ENCODE data around the gene LRRC75B. TPM values are rescaled to one million over a fixed set of nuclear protein-coding genes. Genes with fewer than 3 reads are reported as not detected.

LRRC75B gene
- total RNA-seq, 1 experiment from 2014 or later: 3.6 TPM

- Histone ChIP-seq H3K36me3 (ENCODE audit: insufficient read depth, low read length) (no peaks in the 10 kb centered on the region), H3K4me2 (ENCODE audit: low read depth, low read length, poor library complexity, severe bottlenecking) (no peak overlapping the region), H3K9me2 (replicated peaks; ENCODE audit: insufficient read depth, low read length) (no peaks in the 10 kb centered on the region), H3K27ac (ENCODE audit: low read length) (no peak overlapping the region), H3K79me2 (ENCODE audit: low read length) (no peaks in the 10 kb centered on the region), H3K4me3 (ENCODE audit: low read length) (no peak overlapping the region), H2AFZ (ENCODE audit: low read length) (no peak overlapping the region), H3K9me3 (ENCODE audit: low read length) (no peaks in the 10 kb centered on the region), H3K27me3 (ENCODE audit: low read length) (no peaks in the 10 kb centered on the region), H3K9ac (ENCODE audit: low read length) (no peak overlapping the region), H4K20me1 (ENCODE audit: insufficient read depth, low read depth, low read length) (no peaks in the 10 kb centered on the region), H3K4me1 (ENCODE audit: low read length) (no peaks in the 10 kb centered on the region)
- DNase-seq: no peak
Observed at GRCh38 chr22:24585461-24585860, 7.4 kb downstream of the LRRC75B start.

DNA sequence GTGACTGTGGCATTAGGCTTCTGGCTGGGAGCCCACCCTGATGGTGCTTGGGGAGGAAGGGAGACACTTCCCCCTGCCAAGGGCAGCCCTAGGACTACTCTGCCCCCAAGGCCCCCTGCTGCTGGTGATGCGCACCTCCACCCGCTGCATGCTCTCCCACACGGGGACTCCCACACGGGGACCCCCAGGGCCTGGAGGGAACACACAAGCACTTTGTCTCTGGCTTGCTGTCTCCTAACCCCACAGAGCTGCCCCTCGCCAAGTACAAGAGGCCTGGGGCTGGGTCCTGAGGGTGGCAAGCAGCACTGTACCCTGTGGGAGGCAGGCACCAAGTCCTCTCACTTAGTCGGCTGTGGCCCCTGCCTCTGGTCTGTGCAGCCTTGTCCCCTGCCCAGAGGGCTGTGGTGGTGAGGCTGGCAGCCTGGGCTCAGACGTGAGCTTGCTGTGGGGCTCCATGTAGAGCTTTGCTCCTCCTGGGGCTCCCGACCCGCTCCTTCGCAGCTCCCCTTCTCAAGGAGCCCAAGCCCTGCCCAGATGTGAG is 7.9 kb downstream of the LRRC75B start:
- Histone ChIP-seq H3K27me3 (ENCODE audit: low read length) (no peaks in the 10 kb centered on the region), H3K4me3 (ENCODE audit: low read length) (no peak overlapping the region), H4K20me1 (ENCODE audit: insufficient read depth, low read depth, low read length) (no peaks in the 10 kb centered on the region), H3K36me3 (ENCODE audit: insufficient read depth, low read length) (no peaks in the 10 kb centered on the region), H3K27ac (ENCODE audit: low read length) (no peak overlapping the region), H3K9ac (ENCODE audit: low read length) (no peak overlapping the region), H2AFZ (ENCODE audit: low read length) (no peak overlapping the region), H3K4me2 (ENCODE audit: low read depth, low read length, poor library complexity, severe bottlenecking) (no peak overlapping the region), H3K79me2 (ENCODE audit: low read length) (no peaks in the 10 kb centered on the region), H3K9me3 (ENCODE audit: low read length) (no peaks in the 10 kb centered on the region), H3K9me2 (replicated peaks; ENCODE audit: insufficient read depth, low read length) (no peaks in the 10 kb centered on the region), H3K4me1 (ENCODE audit: low read length) (no peaks in the 10 kb centered on the region)
- no peak for DNase-seq

- Histone ChIP-seq H2AFZ (ENCODE audit: low read length) (no peak overlapping the region), H3K9ac (ENCODE audit: low read length) (no peak overlapping the region), H3K4me3 (ENCODE audit: low read length) (no peak overlapping the region), H3K4me2 (ENCODE audit: low read depth, low read length, poor library complexity, severe bottlenecking) (no peak overlapping the region), H4K20me1 (ENCODE audit: insufficient read depth, low read depth, low read length) (no peaks in the 10 kb centered on the region), H3K27me3 (ENCODE audit: low read length) (no peaks in the 10 kb centered on the region), H3K9me3 (ENCODE audit: low read length) (no peaks in the 10 kb centered on the region), H3K79me2 (ENCODE audit: low read length) (no peaks in the 10 kb centered on the region), H3K9me2 (replicated peaks; ENCODE audit: insufficient read depth, low read length) (no peaks in the 10 kb centered on the region), H3K4me1 (ENCODE audit: low read length) (no peaks in the 10 kb centered on the region), H3K36me3 (ENCODE audit: insufficient read depth, low read length) (no peaks in the 10 kb centered on the region), H3K27ac (ENCODE audit: low read length) (no peak overlapping the region)
- DNase-seq: no peak
Observed at GRCh38 chr22:24584166-24584790, 8.6 kb downstream of the LRRC75B start.

DNA sequence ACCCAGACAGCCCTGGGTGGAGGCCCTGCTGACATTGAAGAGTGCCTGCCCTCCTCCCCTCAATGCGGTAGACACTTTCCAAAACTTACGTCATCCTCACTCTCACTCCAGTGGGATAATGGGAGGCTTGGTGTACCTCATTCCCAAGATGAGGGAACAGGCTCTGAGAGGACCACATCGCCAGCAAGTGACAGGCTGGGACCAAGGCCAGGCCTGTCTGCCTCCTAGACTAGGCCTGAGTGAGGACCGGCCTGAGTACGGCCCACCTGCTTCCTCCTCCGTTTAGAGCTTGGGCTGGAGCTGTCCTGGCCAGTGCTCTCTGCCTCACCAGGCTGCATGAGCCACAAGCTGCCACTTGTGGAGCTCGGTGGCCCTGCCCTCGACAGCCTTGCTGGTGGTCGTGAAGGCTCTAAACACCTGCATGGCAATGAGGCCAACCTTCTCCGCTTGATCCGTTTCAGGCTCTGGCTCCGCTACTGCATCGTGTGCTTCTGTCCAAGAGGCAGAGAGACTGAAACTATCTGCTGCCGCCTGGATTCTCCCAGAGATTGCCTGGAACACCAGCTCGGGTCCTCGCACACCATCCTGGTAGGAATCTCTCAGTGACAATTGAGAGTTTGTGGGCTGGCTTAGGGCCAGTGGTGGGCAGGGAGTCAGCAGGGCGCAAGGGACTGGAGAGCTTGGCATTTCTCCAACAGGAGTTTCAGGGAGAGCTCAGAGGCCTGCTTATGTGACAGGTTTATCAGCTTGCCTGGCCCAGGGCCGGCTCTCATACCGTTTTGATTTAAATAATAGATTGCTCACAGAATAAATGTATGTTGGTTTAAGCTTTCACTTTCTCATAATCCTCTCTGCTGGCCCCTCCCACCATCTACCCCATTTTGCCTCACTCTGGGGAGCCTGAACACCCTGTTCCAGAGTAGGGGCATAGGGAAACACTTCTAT is 9.4 kb downstream of the LRRC75B start:
- H3K27me3 ChIP-seq (ENCODE audit: low read length): no peaks in the 10 kb centered on the region
- H3K4me2 ChIP-seq (ENCODE audit: low read depth, low read length, poor library complexity, severe bottlenecking): no peak overlapping the region
- H3K4me3 ChIP-seq (ENCODE audit: low read length): no peak overlapping the region
- no peak overlapping the region for H3K27ac ChIP-seq (ENCODE audit: low read length)
- H4K20me1 ChIP-seq (ENCODE audit: insufficient read depth, low read depth, low read length): no peaks in the 10 kb centered on the region
- no peak overlapping the region for H3K9ac ChIP-seq (ENCODE audit: low read length)
- DNase-seq: no peak
- no peaks in the 10 kb centered on the region for H3K36me3 ChIP-seq (ENCODE audit: insufficient read depth, low read length)
- H3K79me2 ChIP-seq (ENCODE audit: low read length): no peaks in the 10 kb centered on the region
- no peaks in the 10 kb centered on the region for H3K9me2 ChIP-seq (replicated peaks; ENCODE audit: insufficient read depth, low read length)
- H2AFZ ChIP-seq (ENCODE audit: low read length): no peak overlapping the region
- H3K9me3 ChIP-seq (ENCODE audit: low read length): no peaks in the 10 kb centered on the region
- H3K4me1 ChIP-seq (ENCODE audit: low read length): no peaks in the 10 kb centered on the region

- Histone ChIP-seq H3K4me3 (ENCODE audit: low read length) (no peak overlapping the region), H3K27ac (ENCODE audit: low read length) (no peak overlapping the region), H3K4me1 (ENCODE audit: low read length) (no peaks in the 10 kb centered on the region), H3K9me3 (ENCODE audit: low read length) (no peaks in the 10 kb centered on the region), H3K36me3 (ENCODE audit: insufficient read depth, low read length) (no peaks in the 10 kb centered on the region), H3K9me2 (replicated peaks; ENCODE audit: insufficient read depth, low read length) (no peaks in the 10 kb centered on the region), H4K20me1 (ENCODE audit: insufficient read depth, low read depth, low read length) (no peaks in the 10 kb centered on the region), H3K9ac (ENCODE audit: low read length) (no peak overlapping the region), H3K27me3 (ENCODE audit: low read length) (no peaks in the 10 kb centered on the region), H2AFZ (ENCODE audit: low read length) (no peak overlapping the region), H3K4me2 (ENCODE audit: low read depth, low read length, poor library complexity, severe bottlenecking) (no peak overlapping the region), H3K79me2 (ENCODE audit: low read length) (no peaks in the 10 kb centered on the region)
- DNase-seq: no peak
Observed at GRCh38 chr22:24582056-24582814, 10.6 kb downstream of the LRRC75B start.

DNA sequence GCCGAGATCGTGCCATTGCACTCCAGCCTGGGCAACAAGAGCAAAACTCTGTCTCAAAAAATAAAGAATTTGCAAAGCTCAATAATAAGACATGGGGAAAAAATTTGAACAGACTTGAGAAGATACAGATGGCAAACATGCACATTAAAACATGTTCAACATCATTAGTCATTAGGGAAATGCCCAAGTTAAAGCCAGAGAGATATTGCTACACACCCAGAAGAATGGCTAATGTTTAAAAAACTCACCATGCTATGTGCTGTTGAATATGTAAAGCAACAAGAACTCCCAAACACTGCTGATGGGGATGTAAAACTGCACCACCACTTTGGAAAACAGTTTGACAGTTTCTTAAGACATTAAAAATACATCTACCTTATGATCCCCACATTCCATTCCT is 12.6 kb downstream of the LRRC75B start:
- Histone ChIP-seq H3K4me3 (ENCODE audit: low read length) (no peak overlapping the region), H3K4me2 (ENCODE audit: low read depth, low read length, poor library complexity, severe bottlenecking) (no peak overlapping the region), H2AFZ (ENCODE audit: low read length) (no peak overlapping the region), H3K27me3 (ENCODE audit: low read length) (no peaks in the 10 kb centered on the region), H3K79me2 (ENCODE audit: low read length) (no peaks in the 10 kb centered on the region), H4K20me1 (ENCODE audit: insufficient read depth, low read depth, low read length) (no peaks in the 10 kb centered on the region), H3K4me1 (ENCODE audit: low read length) (no peaks in the 10 kb centered on the region), H3K36me3 (ENCODE audit: insufficient read depth, low read length) (no peaks in the 10 kb centered on the region), H3K27ac (ENCODE audit: low read length) (no peak overlapping the region), H3K9ac (ENCODE audit: low read length) (no peak overlapping the region), H3K9me3 (ENCODE audit: low read length) (no peaks in the 10 kb centered on the region), H3K9me2 (replicated peaks; ENCODE audit: insufficient read depth, low read length) (no peaks in the 10 kb centered on the region)
- DNase-seq: no peak

- Histone ChIP-seq H3K27ac (ENCODE audit: low read length) (no peak overlapping the region), H3K4me2 (ENCODE audit: low read depth, low read length, poor library complexity, severe bottlenecking) (no peak overlapping the region), H3K27me3 (ENCODE audit: low read length) (no peaks in the 10 kb centered on the region), H4K20me1 (ENCODE audit: insufficient read depth, low read depth, low read length) (no peaks in the 10 kb centered on the region), H3K9me3 (ENCODE audit: low read length) (no peaks in the 10 kb centered on the region), H3K9me2 (replicated peaks; ENCODE audit: insufficient read depth, low read length) (no peaks in the 10 kb centered on the region), H3K36me3 (ENCODE audit: insufficient read depth, low read length) (no peaks in the 10 kb centered on the region; the same call in 1 of the 2 replicates), H3K79me2 (ENCODE audit: low read length) (no peaks in the 10 kb centered on the region), H3K4me3 (ENCODE audit: low read length) (no peak overlapping the region), H2AFZ (ENCODE audit: low read length) (no peak overlapping the region), H3K9ac (ENCODE audit: low read length) (no peak overlapping the region), H3K4me1 (ENCODE audit: low read length) (no peaks in the 10 kb centered on the region)
- DNase-seq: no peak
Observed at GRCh38 chr22:24579258-24579601, 13.6 kb downstream of the LRRC75B start.

Measured in Karpas-422 (cell line).